HepG2 (cell line): ENCODE results near the gene OSBPL2. TPM values are rescaled to one million over a fixed set of nuclear protein-coding genes. Genes with fewer than 3 reads are reported as not detected.

Experiments used
- ATAC-seq: fragments of 200-7000 bp; cut with Tn5 transposase; 3 replicates; pipeline ENCODE4 v1.9.1; 2020; ENCODE audit warnings: mild to moderate bottlenecking, moderate library complexity
- BruUV-seq: library from RNA; stranded (reverse); fragments of 400-500 nt; replicated peaks from 2 replicates; lab custom pipeline; 2021; lab: Mats Ljungman, UMichigan
- CTCF ChIA-PET: fragments of 300-600 bp; formaldehyde crosslinking; extraction: SDS; loops from one replicate; lab custom pipeline; 2021; ENCODE audit warnings: low total read pairs, inconsistent platforms, low intra/inter-chr PET ratio; lab: Yijun Ruan, JAX
- POLR2A ChIA-PET: fragments of 350-600 bp; sonication (Branson Sonifier 250); formaldehyde crosslinking; loops from one replicate; lab custom pipeline; 2020; ENCODE audit warnings: antibody characterized with exemption, inconsistent platforms; lab: Yijun Ruan, JAX
- DNase-seq: peaks from one replicate; pipeline ENCODE4 v3.0.0-alpha.2; 2015; ENCODE audit warnings: low spot score
- FAIRE-seq: peaks from 3 replicates; lab custom pipeline; 2011; peaks lifted over from hg19 to GRCh38; lab: Jason Lieb, UNC
- H2AFZ ChIP-seq: one replicate; pipeline ENCODE4 v1.6.1; 2011; ENCODE audit warnings: low read length, inconsistent platforms
- H3K27ac ChIP-seq: fragments of 300-600 bp; 3 replicates; pipeline ENCODE4 v1.8.0; 2011; ENCODE audit warnings: mixed run types, mild to moderate bottlenecking, mixed read lengths, low read length, inconsistent platforms; ENCODE audit not compliant: insufficient read depth; ENCODE audit errors: extremely low read length
- H3K27me3 ChIP-seq, 2 experiments: fragments of 200-600 bp in 1 of 2; 2 replicates in 1 of 2; 3 replicates in 1 of 2; pipeline versions ENCODE4 v1.6.0 to v1.8.0; 2011; ENCODE audit warnings: low read length in 2 of 2, mild to moderate bottlenecking in 2 of 2, moderate library complexity in 2 of 2, inconsistent platforms in 1 of 2; ENCODE audit not compliant: insufficient read depth in 2 of 2, control insufficient read depth in 1 of 2
- H3K36me3 ChIP-seq, 2 experiments: fragments of 200-600 bp in 1 of 2; replicated peaks in 1 of 2; 2 replicates in 1 of 2; 3 replicates in 1 of 2; pipeline versions ENCODE4 v1.5.1 to v1.8.0; 2011; ENCODE audit warnings: low read length in 2 of 2, inconsistent platforms in 1 of 2; ENCODE audit not compliant: insufficient read depth in 2 of 2, control insufficient read depth in 1 of 2
- H3K4me1 ChIP-seq: 2 replicates; pipeline ENCODE4 v1.5.1; 2012; ENCODE audit warnings: low read length, inconsistent platforms; ENCODE audit not compliant: insufficient read depth
- H3K4me2 ChIP-seq: 2 replicates; pipeline ENCODE4 v1.6.0; 2011; ENCODE audit warnings: low read depth, low read length, inconsistent platforms
- H3K4me3 ChIP-seq, 3 experiments: fragments of 200-600 bp in 1 of 3; sonication (generic), shearing (Covaris generic) in 1 of 3; replicated peaks in 1 of 3; 2 replicates each; pipeline ENCODE4 v1.5.1; 2011 to 2016; ENCODE audit warnings: low read length in 3 of 3, inconsistent platforms in 2 of 3, low read depth in 2 of 3, mild to moderate bottlenecking in 2 of 3, control low read depth in 1 of 3, mixed read lengths in 1 of 3; ENCODE audit not compliant: insufficient read depth in 1 of 3
- H3K79me2 ChIP-seq: one replicate; pipeline ENCODE4 v1.6.1; 2011; ENCODE audit warnings: low read length, inconsistent platforms; ENCODE audit not compliant: insufficient read depth
- H3K9ac ChIP-seq: 2 replicates; pipeline ENCODE4 v1.6.0; 2011; ENCODE audit warnings: mild to moderate bottlenecking, low read depth, low read length, inconsistent platforms; ENCODE audit not compliant: insufficient read depth
- H3K9me3 ChIP-seq: 2 replicates; pipeline ENCODE4 v1.5.1; 2012; ENCODE audit warnings: mild to moderate bottlenecking, low read length
- H4K20me1 ChIP-seq: 2 replicates; pipeline ENCODE4 v1.6.0; 2011; ENCODE audit warnings: inconsistent platforms, mild to moderate bottlenecking, low read length, moderate library complexity; ENCODE audit not compliant: insufficient read depth
- ATF1 ChIP-seq: IDR thresholded peaks from 2 replicates; pipeline ENCODE4 v1.6.1; 2016; ENCODE audit warnings: mild to moderate bottlenecking, control low read depth
- NCOA1 ChIP-seq: sonication (generic); formaldehyde crosslinking; IDR thresholded peaks from 2 replicates; pipeline ENCODE4 v1.9.0; 2021; ENCODE audit warnings: missing genetic modification reagents
- NR3C1 ChIP-seq: sonication (generic); formaldehyde crosslinking; IDR thresholded peaks from 2 replicates; pipeline ENCODE4 v1.4.0; 2020; ENCODE audit warnings: missing genetic modification reagents
- SRSF4 ChIP-seq: fragments of 200-400 bp; formaldehyde crosslinking; IDR thresholded peaks from one replicate; pipeline ENCODE4 v1.6.1; 2018; ENCODE audit warnings: mild to moderate bottlenecking, low read depth, low read length, moderate library complexity; ENCODE audit not compliant: poor library complexity, severe bottlenecking
- ZNF10 ChIP-seq: sonication (generic); formaldehyde crosslinking; IDR thresholded peaks from 2 replicates; pipeline ENCODE4 v1.4.0; 2020; ENCODE audit warnings: mild to moderate bottlenecking, low read depth, missing genetic modification reagents, borderline replicate concordance
- ZNF121 ChIP-seq: sonication (generic); formaldehyde crosslinking; IDR thresholded peaks from 2 replicates; pipeline ENCODE4 v1.5.0; 2020; ENCODE audit warnings: mild to moderate bottlenecking, missing genetic modification reagents
- ZNF563 ChIP-seq: sonication (generic); formaldehyde crosslinking; IDR thresholded peaks from 2 replicates; pipeline ENCODE4 v1.8.0; 2022; ENCODE audit warnings: mild to moderate bottlenecking, moderate library complexity, missing genetic modification reagents
- ZNF816 ChIP-seq: sonication (generic); formaldehyde crosslinking; IDR thresholded peaks from 2 replicates; pipeline ENCODE4 v1.8.0; 2022; ENCODE audit warnings: missing genetic modification reagents, mild to moderate bottlenecking, borderline replicate concordance
- WGBS: methylation state at CpG from one replicate; pipeline ENCODE4 v1.1.6; 2017; ENCODE audit warnings: low lambda C conversion rate; 5-methylcytosine and 5-hydroxymethylcytosine counted together
- in situ Hi-C: cut with HindIII; loops from 2 replicates; pipeline ENCODE4 v1.10.0; 2017; ENCODE audit warnings: low pct_unique_long_range_greater_than_20kb; ENCODE audit not compliant: extremely low pct_ligation_motif_present
- intact Hi-C: fragments of 100-400 bp; cut with micrococcal nuclease; formaldehyde crosslinking; loops from one replicate; pipeline ENCODE4 v1.10.0; 2022; ENCODE audit not compliant: unreplicated experiment
- polyA plus RNA-seq, 8 experiments: library from polyadenylated mRNA; depleted of rRNA in 3 of 8; stranded (reverse) in 7 of 8; unstranded in 1 of 8; fragments of >200 nt; fragmentation: Illumina TruSeq in 4 of 8; extraction: Trizol in 4 of 8; gene quantifications; 2 replicates each; pipeline versions ENCODE4 v1.2.1 to v1.2.3, GENCODE V29; 2011 to 2016; ENCODE audit warnings: low read depth in 4 of 8, missing spikeins in 1 of 8, mixed read lengths in 1 of 8; ENCODE audit not compliant: insufficient read depth in 1 of 8
- total RNA-seq, 5 experiments: library from RNA; depleted of rRNA; stranded (reverse); fragments of >200 nt; fragmentation: Illumina TruSeq; extraction: Trizol; gene quantifications; 2 replicates each; pipeline ENCODE4 v1.2.3, GENCODE V29; 2016; ENCODE audit warnings: low read depth in 1 of 5

OSBPL2 gene
- total and polyA plus RNA-seq, 2 of the 13 experiments (the other 11 are each of a cell fraction or from before 2014, with no cell fraction given): 18.5 to 37.4 TPM

- CTCF ChIA-PET: no interaction called here
- in situ Hi-C loops: no loop called here
- no peak overlapping the region for H2AFZ ChIP-seq
- no peak for DNase-seq
- intact Hi-C loops: no loop called here
- no peaks in the 10 kb centered on the region for H3K79me2 ChIP-seq
- no peak overlapping the region for H3K4me2 ChIP-seq
- no peaks in the 10 kb centered on the region for H3K4me1 ChIP-seq
- no peak overlapping the region for H3K4me3 ChIP-seq
- WGBS: 96% methylated on average over 16 of the region's 16 CpGs
- POLR2A ChIA-PET: no interaction called here
- no TSS peak for BruUV-seq
- no peak for FAIRE-seq
- H3K9ac ChIP-seq: no peak overlapping the region
- ATAC-seq: no peak
- no peaks in the 10 kb centered on the region for H3K9me3 ChIP-seq
- H4K20me1 ChIP-seq: no peaks in the 10 kb centered on the region
- H3K27ac ChIP-seq: no peak overlapping the region
- TF ChIP-seq ATF1 (CRISPR knock-in tag) (no peak), NCOA1 (CRISPR knock-in tag) (no peak), SRSF4 (no peak), ZNF563 (CRISPR knock-in tag) (no peak), ZNF816 (no peak)
- TF ChIP-seq, all 625 proteins: peak for 0
- peaks cover 55 to 83% of the 10 kb centered on the region in 2 experiments for H3K36me3 ChIP-seq
- no peaks in the 10 kb centered on the region for H3K27me3 ChIP-seq
Observed at GRCh38 chr20:62282877-62283503, 44.7 kb downstream of the OSBPL2 start.

- WGBS: 97% methylated on average over 6 of the region's 6 CpGs
- no peaks in the 10 kb centered on the region for H3K79me2 ChIP-seq
- no peak for DNase-seq
- no peak overlapping the region for H3K4me3 ChIP-seq
- H3K9ac ChIP-seq: no peak overlapping the region
- CTCF ChIA-PET: no interaction called here
- POLR2A ChIA-PET: no interaction called here
- H3K27ac ChIP-seq: no peak overlapping the region
- no peak overlapping the region for H2AFZ ChIP-seq
- intact Hi-C loops: no loop called here
- BruUV-seq: no TSS peak
- no peaks in the 10 kb centered on the region for H4K20me1 ChIP-seq
- no peaks in the 10 kb centered on the region for H3K27me3 ChIP-seq
- H3K4me2 ChIP-seq: no peak overlapping the region
- ATAC-seq: no peak
- TF ChIP-seq ZNF121 (CRISPR knock-in tag) (peak; percentile 86), ZNF10 (CRISPR knock-in tag) (no peak), NR3C1 (no peak)
- no peak for FAIRE-seq
- no peaks in the 10 kb centered on the region for H3K9me3 ChIP-seq
- H3K4me1 ChIP-seq: no peaks in the 10 kb centered on the region
- in situ Hi-C loops: no loop called here
- H3K36me3 ChIP-seq: peaks cover 52 to 82% of the 10 kb centered on the region in 2 experiments
Observed at GRCh38 chr20:62284448-62284847, 46.1 kb downstream of the OSBPL2 start.
